Neutrophil (primary cell): ENCODE results near the gene ZNF667.

Experiments
- H3K27ac ChIP-seq: fragments of 200-600 bp; sonication (generic); 2 replicates; pipeline ENCODE4 v1.5.1; 2016; ENCODE audit warnings: mild to moderate bottlenecking, moderate library complexity
- H3K27me3 ChIP-seq: fragments of 200-600 bp; sonication (generic); 2 replicates; pipeline ENCODE4 v1.6.0; 2016; ENCODE audit warnings: mild to moderate bottlenecking
- H3K36me3 ChIP-seq: fragments of 200-600 bp; sonication (generic); 2 replicates; pipeline ENCODE4 v1.5.1; 2017
- H3K4me1 ChIP-seq, 2 experiments: fragments of 200-600 bp in 1 of 2; sonication (generic) in 1 of 2; 1 replicate in 1 of 2; 2 replicates in 1 of 2; pipeline versions ENCODE4 v1.5.1 to v1.6.1; 2013 to 2016; ENCODE audit warnings: low read depth in 1 of 2, low read length in 1 of 2, mild to moderate bottlenecking in 1 of 2, moderate library complexity in 1 of 2; ENCODE audit not compliant: control insufficient read depth in 1 of 2, insufficient read depth in 1 of 2
- H3K4me3 ChIP-seq, 2 experiments: fragments of 200-600 bp in 1 of 2; sonication (generic) in 1 of 2; 1 replicate in 1 of 2; 2 replicates in 1 of 2; pipeline ENCODE4 v1.5.1; 2013 to 2016; ENCODE audit warnings: low read depth in 1 of 2, low read length in 1 of 2, mild to moderate bottlenecking in 1 of 2, moderate library complexity in 1 of 2
- H3K9me3 ChIP-seq: fragments of 200-600 bp; sonication (generic); 2 replicates; pipeline ENCODE4 v1.5.1; 2016
- CTCF ChIP-seq: fragments of 200-600 bp; sonication (generic); IDR thresholded peaks from 2 replicates; pipeline ENCODE4 v1.5.1; 2016; ENCODE audit warnings: antibody characterized with exemption

Gene ZNF667

GRCh38 chr19:56476651-56477428 lies at the start of gene ZNF667:
Gene ZNF667, minus strand, starts transcription at chr19:56477345. Its CDS starts 14,975 bp downstream, at chr19:56462370.
- TF ChIP-seq CTCF: no peak
- Histone ChIP-seq H3K4me1 (peaks cover 20 to 21% of the 10 kb centered on the region in 2 experiments), H3K9me3 (peaks cover 24% of the 10 kb centered on the region), H3K27ac (no peak within 1 kb of the TSS), H3K27me3 (peaks cover 36% of the 10 kb centered on the region), H3K4me3 (peak within 1 kb of the TSS; percentile 49 to 61), H3K36me3 (no peaks in the 10 kb centered on the region)

- no peak overlapping the region for H3K27ac ChIP-seq
- H3K4me3 ChIP-seq: no peak overlapping the region
- no peaks in the 10 kb centered on the region for H3K4me1 ChIP-seq
- no peaks in the 10 kb centered on the region for H3K36me3 ChIP-seq
- TF ChIP-seq CTCF: no peak
- H3K27me3 ChIP-seq: no peaks in the 10 kb centered on the region
- peaks cover 47% of the 10 kb centered on the region for H3K9me3 ChIP-seq
These were observed 48.2 kb upstream of the ZNF667 start for GRCh38 chr19:56525214-56525860.

GRCh38 chr19:56508290-56508778 lies 31.2 kb upstream of the ZNF667 start:
- H3K27ac ChIP-seq: no peak overlapping the region

GRCh38 chr19:56507446-56508289 lies 30.5 kb upstream of the ZNF667 start, which contains the start of gene ZNF471:
Gene ZNF471, plus strand, starts transcription at chr19:56507855. Its CDS starts 3,717 bp downstream, at chr19:56511572.
- H3K4me1 ChIP-seq: peaks cover 12 to 16% of the 10 kb centered on the region in 2 experiments
- peaks cover 4% of the 10 kb centered on the region for H3K27me3 ChIP-seq
- peaks cover 10% of the 10 kb centered on the region for H3K9me3 ChIP-seq
- H3K36me3 ChIP-seq: no peaks in the 10 kb centered on the region
- peak within 1 kb of the TSS; percentile 64 for H3K4me3 ChIP-seq
- TF ChIP-seq CTCF: no peak
- H3K27ac ChIP-seq: peak within 1 kb of the TSS; percentile 38

More at GRCh38 chr19:56508290-56508778, 31.2 kb upstream of the ZNF667 start:
- no peak for TF ChIP-seq CTCF
- peaks cover 4% of the 10 kb centered on the region for H3K27me3 ChIP-seq
- H3K4me3 ChIP-seq: peak overlapping the region; percentile 64
- H3K36me3 ChIP-seq: no peaks in the 10 kb centered on the region
- H3K4me1 ChIP-seq: peaks cover 12 to 16% of the 10 kb centered on the region in 2 experiments
- peaks cover 10% of the 10 kb centered on the region for H3K9me3 ChIP-seq

- no peak for TF ChIP-seq CTCF
- Histone ChIP-seq H3K36me3 (no peaks in the 10 kb centered on the region), H3K4me1 (peaks cover 12 to 16% of the 10 kb centered on the region in 2 experiments)
These were observed 27.4 kb upstream of the ZNF667 start for GRCh38 chr19:56504581-56504980.

More at GRCh38 chr19:56504581-56504980, 27.4 kb upstream of the ZNF667 start:
- Histone ChIP-seq H3K27ac (no peak overlapping the region), H3K27me3 (peaks cover 4% of the 10 kb centered on the region), H3K4me3 (no peak overlapping the region), H3K9me3 (peaks cover 10% of the 10 kb centered on the region)
